C4-2B (cell line): ENCODE data around the gene IFT25.
"Not testable (repeated sequence)": the region's sequence is repeated elsewhere in the genome, so short reads cannot be mapped to it uniquely, and the experiment has no call there.

Experiments
- H3K27ac ChIP-seq: fragments of 450-650 bp; 2 replicates; pipeline ENCODE4 v1.5.1; 2017
- CTCF ChIP-seq: fragments of 450-650 bp; conservative IDR thresholded peaks from 2 replicates; pipeline ENCODE4 v1.5.1; 2017; ENCODE audit warnings: mild to moderate bottlenecking
- ZFX ChIP-seq: fragments of 450-650 bp; IDR thresholded peaks from 2 replicates; pipeline ENCODE4 v1.6.1; 2017

The IFT25 gene

GRCh38 chr1:53888681-53889080, 56.8 kb downstream of the IFT25 start:
- no peak for TF ChIP-seq ZFX
- TF ChIP-seq CTCF = no peak
- H3K27ac ChIP-seq = no peak overlapping the region

- H3K27ac ChIP-seq = not testable (repeated sequence)
Observed at GRCh38 chr1:53883600-53883999, 61.9 kb downstream of the IFT25 start.

DNA sequence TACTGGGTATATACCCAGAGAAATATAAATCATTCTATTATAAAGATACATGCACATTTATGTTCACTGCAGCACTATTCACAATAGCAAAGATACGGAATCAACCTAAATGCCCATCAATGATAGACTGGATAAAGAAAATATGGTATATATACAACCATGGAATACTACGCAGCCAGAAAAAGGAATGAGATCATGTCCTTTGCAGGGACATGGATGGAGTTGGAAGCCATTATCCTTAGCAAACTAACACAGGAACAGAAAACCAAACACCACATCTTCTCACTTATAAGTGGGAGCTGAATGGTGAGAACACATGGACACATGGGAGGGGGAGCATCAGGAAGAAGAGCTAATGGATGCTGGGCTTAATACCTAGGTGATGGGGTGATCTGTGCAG, 63.6 kb downstream of the IFT25 start:
- H3K27ac ChIP-seq = not testable (repeated sequence)

GRCh38 chr1:53878492-53879105, 66.9 kb downstream of the IFT25 start:
- no peak for TF ChIP-seq ZFX
- peak; percentile 88 for TF ChIP-seq CTCF
- H3K27ac ChIP-seq = no peak overlapping the region

GRCh38 chr1:53875150-53875549, 70.3 kb downstream of the IFT25 start:
- not testable (repeated sequence) for H3K27ac ChIP-seq

- no peak overlapping the region for H3K27ac ChIP-seq
- no peak for TF ChIP-seq ZFX
- no peak for TF ChIP-seq CTCF
Observed at GRCh38 chr1:53871773-53872484, 73.6 kb downstream of the IFT25 start.
